ENCODE results near the gene TTC7B. TPM values are rescaled to one million over a fixed set of nuclear protein-coding genes. Genes with fewer than 3 reads are reported as not detected.

TTC7B gene
- total and polyA plus RNA-seq, 2 of the 8 experiments (the other 6 are each of a cell fraction or from before 2014, with no cell fraction given): 23.7 to 34.0 TPM

- no peaks in the 10 kb centered on the region for H3K36me3 ChIP-seq (ENCODE audit: control insufficient read depth in 2 of 4, insufficient read depth in 4 of 4, low read length in 3 of 4)
- no peaks in the 10 kb centered on the region for H3K9me3 ChIP-seq (ENCODE audit: insufficient read depth in 2 of 2, low read depth in 1 of 2, low read length in 1 of 2)
- peak overlapping the region; percentile 53 to 83 (median 64) for H3K4me3 ChIP-seq (ENCODE audit: extremely low read depth in 1 of 4, insufficient read depth in 2 of 4, low read depth in 3 of 4, low read length in 4 of 4)
- peaks cover 7% of the 10 kb centered on the region; the same call in 1 of the 2 replicates for H3K79me1 ChIP-seq (ENCODE audit: low read depth, low read length)
- H3K23ac ChIP-seq (ENCODE audit: insufficient read length): no peak overlapping the region
- no peak overlapping the region for H4K5ac ChIP-seq (ENCODE audit: insufficient read length, low read depth, low read length)
- no peak overlapping the region for H2BK5ac ChIP-seq (ENCODE audit: low read depth, low read length)
- no peak overlapping the region for H3K56ac ChIP-seq (replicated peaks; ENCODE audit: insufficient read length, low read depth, low read length)
- H4K91ac ChIP-seq (replicated peaks; ENCODE audit: insufficient read length, low read length): no peak overlapping the region
- H3K23me2 ChIP-seq (ENCODE audit: low read depth, low read length): peaks cover 8% of the 10 kb centered on the region; the same call in 1 of the 2 replicates
- no peak overlapping the region; the same call in 1 of the 2 replicates for H2AFZ ChIP-seq (ENCODE audit: low read length)
- CTCF ChIA-PET (ENCODE audit: partially characterized antibody): interaction anchor here (0.6 to 2.2 kb wide), 3 partner anchors 11 to 724 kb away, joined by 3 to 9 read pairs (median 9); no protein-coding TSS in a partner anchor
- H3K79me2 ChIP-seq (ENCODE audit: control insufficient read depth in 1 of 2, insufficient read depth in 2 of 2, low read length in 2 of 2): no peaks in the 10 kb centered on the region
- H3K27ac ChIP-seq (ENCODE audit: low read depth, low read length): no peak overlapping the region
- no peak overlapping the region for H2AK5ac ChIP-seq (ENCODE audit: low read depth, low read length)
- peaks cover 0 to 3% of the 10 kb centered on the region in 2 experiments for H4K20me1 ChIP-seq (replicated peaks in 1 of 2; ENCODE audit: control insufficient read depth in 1 of 2, insufficient read depth in 2 of 2, low read length in 2 of 2)
- WGBS, 2 experiments (ENCODE audit: extremely low coverage in 1 of 2, insufficient coverage in 1 of 2, insufficient read length in 1 of 2, insufficient replicate concordance in 2 of 2, low coverage in 1 of 2, low lambda C conversion rate in 2 of 2, missing lambda C conversion rate in 1 of 2): 73% methylated on average over 5 of the region's 5 CpGs; no CpG with 5 or more reads in 1 of the 2 experiments
- no peak overlapping the region for H3K4ac ChIP-seq (replicated peaks; ENCODE audit: insufficient read length, low read depth, low read length)
- no peak overlapping the region; a peak in 1 of 7 replicates for H3K9ac ChIP-seq (replicated peaks in 1 of 4; ENCODE audit: extremely low read depth in 1 of 4, low read depth in 3 of 4, low read length in 3 of 4)
- H2BK15ac ChIP-seq (ENCODE audit: low read length): no peak overlapping the region
- peak overlapping the region; percentile 83; the same call in 1 of the 2 replicates for H3K18ac ChIP-seq (ENCODE audit: extremely low read depth, low read length)
- peaks cover 0 to 5% (median 5%) of the 10 kb centered on the region in 4 experiments; a peak in 4 of 7 replicates for H3K27me3 ChIP-seq (replicated peaks in 1 of 4; ENCODE audit: control insufficient read depth in 3 of 4, extremely low read depth in 1 of 4, insufficient read depth in 3 of 4, low read length in 3 of 4)
- no peak overlapping the region for H3K14ac ChIP-seq (ENCODE audit: insufficient read length)
- POLR2A ChIA-PET (ENCODE audit: partially characterized antibody): interaction anchor here (1.8 kb wide), 1 partner anchor 13 kb away, joined by 7 read pairs; no protein-coding TSS in a partner anchor
- H2BK20ac ChIP-seq (ENCODE audit: low read length): no peak overlapping the region
- H3K4me2 ChIP-seq (ENCODE audit: insufficient read depth in 1 of 2, low read depth in 2 of 2, low read length in 2 of 2): peak overlapping the region; percentile 80 to 88
- H3K4me1 ChIP-seq (replicated peaks in 1 of 4; ENCODE audit: control insufficient read depth in 3 of 4, insufficient read depth in 4 of 4, low read length in 3 of 4): peaks cover 0 to 10% (median 5%) of the 10 kb centered on the region in 4 experiments; a peak in 6 of 7 replicates
- H2BK120ac ChIP-seq (replicated peaks; ENCODE audit: low read depth, low read length): no peak overlapping the region
- no peak overlapping the region for H4K8ac ChIP-seq (ENCODE audit: extremely low read depth, insufficient read depth, low read length)
- H2BK12ac ChIP-seq (ENCODE audit: low read depth, low read length): no peak overlapping the region
- DNase-seq (ENCODE audit: low read depth in 1 of 2, low spot score in 2 of 2) (no peak), FAIRE-seq (no peak)
- TF ChIP-seq RAD21 (IDR thresholded peaks at IDR 0.05 in 1 of 2, conservative IDR thresholded peaks at IDR 0.05 in 1 of 2; ENCODE audit: low read depth in 2 of 2, low read length in 2 of 2) (no peak), EP300 (IDR thresholded peaks at IDR 0.05; ENCODE audit: borderline replicate concordance in 1 of 2, low read depth in 2 of 2, low read length in 2 of 2) (no peak), GABPA (IDR thresholded peaks at IDR 0.05; ENCODE audit: borderline replicate concordance, insufficient read depth, low read length) (no peak), ASH2L (IDR thresholded peaks at IDR 0.05; ENCODE audit: low read length) (no peak), KDM5A (IDR thresholded peaks at IDR 0.05; ENCODE audit: low read length) (no peak), FOSL1 (IDR thresholded peaks at IDR 0.05; ENCODE audit: insufficient read depth, low read depth, low read length) (no peak), ATF3 (IDR thresholded peaks at IDR 0.05; ENCODE audit: insufficient read depth, low read depth, low read length) (no peak), TBP (IDR thresholded peaks at IDR 0.05; ENCODE audit: low read depth, low read length) (no peak), YY1 (IDR thresholded peaks at IDR 0.05; ENCODE audit: low read depth, low read length) (no peak), HDAC6 (IDR thresholded peaks at IDR 0.05; ENCODE audit: low read depth, low read length) (no peak), CHD2 (IDR thresholded peaks at IDR 0.05; ENCODE audit: low read length) (no peak), SAP30 (IDR thresholded peaks at IDR 0.05; ENCODE audit: insufficient read depth, insufficient replicate concordance, low read length) (no peak), KDM1A (IDR thresholded peaks at IDR 0.05; ENCODE audit: borderline replicate concordance, low read length) (no peak)
Observed at GRCh38 chr14:90815572-90815821, 733 bp downstream of the TTC7B start.
